Neural crest cell (in vitro differentiated cells): ENCODE measurements around the gene PTPRK. TPM values are rescaled to one million over a fixed set of nuclear protein-coding genes. Genes with fewer than 3 reads are reported as not detected.
"Not testable (repeated sequence)": the region's sequence is repeated elsewhere in the genome, so short reads cannot be mapped to it uniquely, and the experiment has no call there.

Experiments used
- DNase-seq: peaks from one replicate; pipeline ENCODE4 v3.0.0; 2021; ENCODE audit warnings: low read depth, mixed read lengths, low spot score
- H3K27ac Mint-ChIP-seq: one replicate; pipeline ENCODE4 v1.8.0; 2021; ENCODE audit warnings: mild to moderate bottlenecking, mixed read lengths; ENCODE audit not compliant: unreplicated experiment
- H3K27me3 Mint-ChIP-seq: 2 replicates; pipeline ENCODE4 v1.8.0; 2021; ENCODE audit warnings: low read depth, mild to moderate bottlenecking, mixed read lengths
- H3K36me3 Mint-ChIP-seq: 2 replicates; pipeline ENCODE4 v1.8.0; 2021; ENCODE audit warnings: low read depth, mild to moderate bottlenecking, mixed read lengths
- H3K4me1 Mint-ChIP-seq: 2 replicates; pipeline ENCODE4 v1.8.0; 2021; ENCODE audit warnings: mixed read lengths
- H3K4me3 Mint-ChIP-seq: one replicate; pipeline ENCODE4 v1.8.0; 2021; ENCODE audit warnings: mild to moderate bottlenecking, mixed read lengths
- H3K9me3 Mint-ChIP-seq: 2 replicates; pipeline ENCODE4 v1.8.0; 2021; ENCODE audit warnings: mixed read lengths
- total RNA-seq: library from RNA; stranded (reverse); gene quantifications from 2 replicates; pipeline ENCODE4 v1.2.1, GENCODE V29; 2021
- TF ChIP-seq, protein P1 (sequence below): fragments of 200-600 bp; sonication (generic); conservative IDR thresholded peaks from 2 replicates; pipeline ENCODE4 v1.5.0; 2021; ENCODE audit warnings: antibody characterized with exemption, mild to moderate bottlenecking

The PTPRK gene
- total RNA-seq, 1 donor from 2014 or later = 30.8 TPM

DNA sequence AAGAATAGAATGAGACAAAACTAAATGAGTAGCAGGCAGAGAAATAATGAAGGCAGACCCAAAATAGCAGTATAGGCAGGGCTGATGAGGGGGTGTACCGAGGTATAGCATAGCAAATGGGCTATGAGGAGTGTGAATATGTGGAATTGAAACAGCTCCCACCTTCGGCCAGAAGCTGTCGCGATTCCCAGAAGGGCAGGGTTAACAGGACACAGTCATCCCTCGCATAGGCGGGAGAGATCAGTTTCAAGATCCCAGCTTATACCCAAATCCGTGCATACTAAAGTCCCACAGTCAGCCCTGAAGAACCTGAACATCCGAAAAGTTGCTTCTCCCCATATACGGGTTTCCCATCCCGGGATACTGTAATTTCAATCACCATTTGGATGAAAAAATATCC lies 82.7 kb downstream of the PTPRK start:
- Mint-ChIP-seq H3K27ac (no peak overlapping the region), H3K36me3 (peaks cover 4% of the 10 kb centered on the region), H3K4me3 (no peak overlapping the region), H3K9me3 (peaks cover 2% of the 10 kb centered on the region), H3K4me1 (peaks cover 3% of the 10 kb centered on the region), H3K27me3 (no peaks in the 10 kb centered on the region)
- DNase-seq = no peak
- TF ChIP-seq, protein P1, sequence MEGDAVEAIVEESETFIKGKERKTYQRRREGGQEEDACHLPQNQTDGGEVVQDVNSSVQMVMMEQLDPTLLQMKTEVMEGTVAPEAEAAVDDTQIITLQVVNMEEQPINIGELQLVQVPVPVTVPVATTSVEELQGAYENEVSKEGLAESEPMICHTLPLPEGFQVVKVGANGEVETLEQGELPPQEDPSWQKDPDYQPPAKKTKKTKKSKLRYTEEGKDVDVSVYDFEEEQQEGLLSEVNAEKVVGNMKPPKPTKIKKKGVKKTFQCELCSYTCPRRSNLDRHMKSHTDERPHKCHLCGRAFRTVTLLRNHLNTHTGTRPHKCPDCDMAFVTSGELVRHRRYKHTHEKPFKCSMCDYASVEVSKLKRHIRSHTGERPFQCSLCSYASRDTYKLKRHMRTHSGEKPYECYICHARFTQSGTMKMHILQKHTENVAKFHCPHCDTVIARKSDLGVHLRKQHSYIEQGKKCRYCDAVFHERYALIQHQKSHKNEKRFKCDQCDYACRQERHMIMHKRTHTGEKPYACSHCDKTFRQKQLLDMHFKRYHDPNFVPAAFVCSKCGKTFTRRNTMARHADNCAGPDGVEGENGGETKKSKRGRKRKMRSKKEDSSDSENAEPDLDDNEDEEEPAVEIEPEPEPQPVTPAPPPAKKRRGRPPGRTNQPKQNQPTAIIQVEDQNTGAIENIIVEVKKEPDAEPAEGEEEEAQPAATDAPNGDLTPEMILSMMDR = no peak

DNA sequence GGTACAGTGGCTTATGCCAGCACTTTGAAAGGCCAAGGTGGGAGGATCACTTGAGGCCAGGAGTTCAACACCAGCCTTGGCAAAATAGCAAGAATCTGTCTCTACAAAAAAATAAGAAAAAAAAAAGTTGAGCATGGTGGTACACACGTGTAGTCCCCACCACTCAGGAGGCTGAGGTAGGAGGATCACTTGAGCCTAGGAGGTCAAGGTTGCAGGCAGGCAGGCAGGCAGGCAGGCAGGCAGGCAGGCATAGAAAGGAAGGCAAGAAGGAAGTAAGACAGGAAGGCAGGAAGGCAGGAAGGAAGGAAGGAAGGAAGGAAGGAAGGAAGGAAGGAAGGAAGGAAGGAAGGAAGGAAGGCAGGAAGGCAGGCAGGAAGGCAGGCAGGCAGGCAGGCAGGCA lies 85.6 kb downstream of the PTPRK start:
- H3K36me3 Mint-ChIP-seq, H3K4me3 Mint-ChIP-seq, H3K4me1 Mint-ChIP-seq, H3K9me3 Mint-ChIP-seq, H3K27ac Mint-ChIP-seq, H3K27me3 Mint-ChIP-seq, DNase-seq: not testable (repeated sequence)

DNA sequence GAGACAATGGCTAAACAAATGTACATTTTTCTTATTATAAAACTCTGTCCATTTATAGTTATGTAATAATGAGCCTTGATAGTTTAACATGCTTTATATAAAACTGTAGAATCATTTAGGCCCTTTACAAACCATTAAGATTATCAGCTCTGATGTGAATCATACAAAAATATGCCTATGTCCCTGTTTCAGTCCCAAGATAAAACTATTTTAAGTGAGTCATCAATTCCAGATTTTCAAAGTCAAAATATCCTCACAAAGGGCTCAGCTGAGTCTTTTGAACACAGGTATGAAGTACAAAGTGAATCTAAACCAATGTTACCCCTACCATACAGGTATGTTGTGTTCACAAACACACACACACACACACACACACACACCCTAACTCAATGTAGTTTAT lies 88.0 kb downstream of the PTPRK start:
- DNase-seq = no peak
- TF ChIP-seq, protein P1 = no peak
- Mint-ChIP-seq H3K27ac (no peak overlapping the region), H3K4me1 (peaks cover 3% of the 10 kb centered on the region), H3K36me3 (peaks cover 3% of the 10 kb centered on the region), H3K9me3 (peaks cover 5% of the 10 kb centered on the region), H3K27me3 (no peaks in the 10 kb centered on the region), H3K4me3 (no peak overlapping the region)

DNA sequence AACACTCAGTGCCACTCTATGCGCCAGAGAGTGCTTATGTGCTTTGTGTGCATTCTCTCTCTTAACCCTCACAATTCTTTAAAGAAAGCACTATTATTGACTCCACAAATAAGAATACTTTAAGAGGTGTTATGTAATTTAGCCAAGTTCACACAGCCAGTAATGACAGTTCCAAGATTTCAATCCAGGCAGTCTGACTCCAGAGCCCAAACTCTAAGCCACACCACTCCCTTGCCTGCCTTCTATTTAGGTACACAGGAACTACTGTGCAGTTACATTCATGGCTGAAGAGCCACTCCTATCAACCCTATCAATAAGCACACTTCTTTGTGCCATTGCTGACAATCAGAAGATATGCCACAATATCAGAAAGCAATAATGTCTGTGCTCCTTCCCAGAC lies 93.3 kb downstream of the PTPRK start:
- peaks cover 8% of the 10 kb centered on the region for H3K4me1 Mint-ChIP-seq
- H3K27me3 Mint-ChIP-seq = no peaks in the 10 kb centered on the region
- TF ChIP-seq, protein P1 = no peak
- H3K27ac Mint-ChIP-seq = no peak overlapping the region
- DNase-seq = no peak
- H3K9me3 Mint-ChIP-seq = peaks cover 3% of the 10 kb centered on the region
- peaks cover 3% of the 10 kb centered on the region for H3K36me3 Mint-ChIP-seq
- no peak overlapping the region for H3K4me3 Mint-ChIP-seq

DNA sequence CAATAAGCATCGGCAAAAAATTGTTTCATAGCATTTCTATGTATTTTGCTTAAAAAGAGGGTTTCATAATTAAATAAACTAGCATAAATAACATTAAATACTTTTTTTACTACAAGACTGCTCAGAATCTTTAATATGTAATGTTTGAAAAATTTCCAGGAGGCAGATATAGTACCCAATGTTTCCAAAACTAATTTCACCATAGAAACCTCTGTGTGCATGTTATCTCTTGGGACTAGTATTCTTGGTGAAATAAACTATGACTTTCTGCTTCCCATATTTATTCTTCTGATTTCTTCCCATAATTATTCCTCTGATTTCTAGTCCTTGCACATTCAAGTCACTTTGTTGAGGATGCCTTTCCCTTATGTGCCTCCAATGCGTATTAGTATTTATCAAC lies 94.5 kb downstream of the PTPRK start:
- Mint-ChIP-seq H3K27me3 (no peaks in the 10 kb centered on the region), H3K27ac (no peak overlapping the region), H3K4me1 (peaks cover 17% of the 10 kb centered on the region), H3K9me3 (no peaks in the 10 kb centered on the region), H3K36me3 (no peaks in the 10 kb centered on the region), H3K4me3 (no peak overlapping the region)
- DNase-seq = no peak
- TF ChIP-seq, protein P1 = no peak

DNA sequence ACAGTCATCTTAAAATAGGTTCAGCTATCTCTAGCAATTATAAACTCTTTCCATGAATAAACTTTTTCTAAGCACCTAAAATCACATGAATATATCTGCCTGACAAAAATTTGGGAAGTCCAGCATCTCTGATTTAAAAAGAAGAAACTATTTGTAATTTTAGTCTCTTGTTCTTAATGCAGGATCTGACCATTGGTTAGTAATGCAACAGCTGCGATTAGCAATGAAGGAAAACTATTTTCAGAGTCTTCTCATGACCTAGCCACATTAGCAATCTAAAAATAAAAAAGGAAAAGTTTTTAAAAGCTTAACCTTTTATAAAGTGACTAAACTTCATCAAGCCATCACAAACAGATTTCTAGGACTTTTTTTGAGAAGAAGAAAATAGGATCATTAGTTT lies 97.5 kb downstream of the PTPRK start:
- Mint-ChIP-seq H3K4me3 (no peak overlapping the region), H3K9me3 (peaks cover 7% of the 10 kb centered on the region), H3K27me3 (no peaks in the 10 kb centered on the region), H3K27ac (peak overlapping the region; percentile 41), H3K36me3 (peaks cover 9% of the 10 kb centered on the region), H3K4me1 (peaks cover 17% of the 10 kb centered on the region)
- TF ChIP-seq, protein P1 = no peak
- DNase-seq = no peak
